Stimulated activated CD8-positive, alpha-beta memory T cell treated with anti-CD3 and anti-CD28 coated beads, Interleukin-7, amount 100 ng/mL, for 48 hours (primary cell): ENCODE data around the gene MYADM.
A peak's percentile ranks its signal among the peaks of the same experiment; 100 is the strongest.
"Not testable (repeated sequence)": the region's sequence is repeated elsewhere in the genome, so short reads cannot be mapped to it uniquely, and the experiment has no call there.

Experiments
- DNase-seq, 2 donors: peaks; one replicate each; pipeline ENCODE4 v3.0.0-alpha.2; 2020; ENCODE audit warnings: low read depth in 1 of 2; ENCODE audit errors: extremely low read depth in 1 of 2

Gene MYADM, protein sequence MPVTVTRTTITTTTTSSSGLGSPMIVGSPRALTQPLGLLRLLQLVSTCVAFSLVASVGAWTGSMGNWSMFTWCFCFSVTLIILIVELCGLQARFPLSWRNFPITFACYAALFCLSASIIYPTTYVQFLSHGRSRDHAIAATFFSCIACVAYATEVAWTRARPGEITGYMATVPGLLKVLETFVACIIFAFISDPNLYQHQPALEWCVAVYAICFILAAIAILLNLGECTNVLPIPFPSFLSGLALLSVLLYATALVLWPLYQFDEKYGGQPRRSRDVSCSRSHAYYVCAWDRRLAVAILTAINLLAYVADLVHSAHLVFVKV

DNA sequence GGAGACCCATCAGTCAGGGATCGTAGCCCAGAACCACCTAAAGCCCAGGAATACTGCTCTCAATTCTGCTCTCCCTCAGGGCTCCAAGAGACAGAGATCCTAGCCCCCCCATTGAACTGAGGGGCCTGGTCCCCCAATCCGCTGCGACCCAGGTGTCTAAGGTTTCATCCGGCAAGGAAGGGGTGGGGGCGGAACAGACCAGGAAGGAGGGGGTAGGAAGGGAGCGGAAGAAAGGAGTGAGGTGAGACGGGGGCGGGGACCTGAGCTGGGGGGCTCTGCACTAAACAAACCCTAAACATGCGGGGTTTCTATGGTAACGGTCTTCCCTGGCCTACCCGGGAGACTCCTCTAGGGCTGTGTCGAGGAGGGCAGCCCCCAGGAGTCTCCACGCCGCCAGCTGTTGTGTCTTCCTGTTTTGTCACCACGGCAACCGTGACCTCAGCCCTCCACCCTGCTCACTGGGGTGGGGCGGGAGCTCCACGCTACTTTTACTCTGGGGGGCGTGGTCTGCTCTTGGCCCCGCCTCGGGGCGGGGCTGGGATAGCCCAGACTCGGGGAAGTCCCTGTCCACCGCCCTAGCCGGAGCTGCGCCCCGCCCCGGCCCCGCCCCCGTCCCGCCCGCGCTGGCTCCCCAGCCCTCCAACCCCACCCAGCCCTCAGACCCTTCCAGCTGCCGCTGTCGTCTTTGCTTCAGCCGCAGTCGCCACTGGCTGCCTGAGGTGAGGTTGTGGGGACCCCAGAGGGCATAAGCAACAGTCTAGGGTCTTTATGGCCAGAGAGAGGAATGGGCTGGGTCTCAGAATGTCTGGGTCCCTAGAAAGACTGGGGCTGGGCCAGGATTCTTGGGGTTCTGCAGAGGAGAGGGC lies at the start of gene MYADM:
Gene MYADM, plus strand, starts transcription at position 659 of the 866 bp plus-strand sequence. CDS start 5,647 bp downstream, outside the sequence.
- peak; percentile 97 to 98 for DNase-seq

- DNase-seq, result no peak
Observed at GRCh38 chr19:53818756-53819155, 48.9 kb upstream of the MYADM start.

DNA sequence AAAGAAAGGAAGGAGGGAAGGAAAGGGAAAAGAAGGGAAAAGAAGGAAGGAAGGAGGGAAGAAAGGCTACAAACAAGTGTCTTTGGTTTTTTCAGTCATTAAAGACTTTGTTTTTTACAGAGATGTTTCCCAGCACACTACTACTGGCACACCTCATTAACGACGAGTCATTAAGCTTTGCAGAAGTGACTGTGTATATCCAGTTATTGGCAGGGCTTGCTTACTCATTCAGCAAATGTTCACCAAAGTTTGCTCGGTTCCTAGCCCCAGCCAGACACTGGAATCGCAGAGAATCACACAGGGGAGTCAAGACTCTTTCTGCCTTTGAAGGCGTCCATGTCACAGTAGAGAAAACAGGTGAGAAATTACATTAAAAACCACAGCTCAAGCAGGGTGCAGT lies 47.8 kb upstream of the MYADM start:
- DNase-seq, result no peak

DNA sequence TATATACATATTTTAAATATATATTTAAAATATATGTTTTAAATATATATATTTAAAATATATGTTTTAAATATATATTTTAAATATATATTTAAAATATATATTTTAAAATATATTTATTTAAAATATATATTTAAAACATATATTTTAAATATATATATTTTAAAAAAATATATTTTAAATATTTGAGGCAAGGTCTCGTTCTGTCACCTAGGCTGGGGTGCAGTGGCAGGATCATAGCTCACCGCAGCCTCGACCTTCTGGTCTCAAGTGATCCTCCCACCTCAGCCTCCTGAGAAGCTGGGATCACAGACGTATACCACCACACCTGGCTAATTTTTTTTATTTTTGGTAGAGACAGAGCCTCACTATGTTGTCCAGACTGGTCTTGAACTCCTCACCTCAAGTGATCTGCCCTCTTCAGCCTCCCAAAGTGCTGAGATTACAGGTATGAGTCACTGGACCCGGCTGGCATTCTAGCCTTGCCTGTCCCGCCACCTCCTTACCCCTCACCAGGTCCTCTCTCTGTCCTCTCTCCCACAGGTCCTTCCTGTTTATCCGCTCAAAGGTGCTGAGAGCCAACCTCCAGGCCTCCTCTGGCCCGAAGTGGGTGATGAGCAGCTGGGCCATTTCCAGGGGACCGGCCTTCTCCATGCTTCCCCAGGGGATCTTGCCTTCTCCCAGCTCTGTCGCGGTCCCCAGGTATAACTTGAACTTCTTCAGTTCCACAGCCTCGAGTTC lies 44.1 kb upstream of the MYADM start:
- DNase-seq, result no peak

DNA sequence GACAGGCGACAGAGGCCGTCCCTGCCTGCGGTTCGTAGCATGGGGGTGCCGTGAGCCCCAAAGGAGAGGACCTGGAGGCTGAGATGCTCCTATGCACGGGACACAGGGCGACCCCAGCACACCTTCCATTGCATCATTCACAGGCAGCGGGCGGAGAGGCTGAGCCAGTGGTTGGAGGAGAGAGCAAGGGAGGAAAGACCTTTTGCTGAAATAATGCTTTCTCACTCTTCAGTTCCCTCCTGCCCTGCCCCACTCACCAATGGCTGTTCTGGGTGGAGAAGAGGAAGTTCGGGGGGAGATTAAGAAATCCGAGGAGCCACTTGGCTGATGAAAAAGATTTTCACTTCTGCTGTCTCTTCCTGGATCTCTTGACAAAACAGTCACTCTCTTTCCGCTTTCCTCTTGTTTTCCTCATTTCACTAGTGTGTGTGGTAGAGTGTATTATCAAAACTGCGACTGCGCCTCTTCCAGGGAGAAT lies 43.5 kb upstream of the MYADM start, which contains the start of gene NLRP12:
Gene NLRP12, minus strand, starts transcription at position 181 of the 478 bp plus-strand sequence. Its CDS starts 140 bp downstream, at position 41.
- no peak for DNase-seq

DNA sequence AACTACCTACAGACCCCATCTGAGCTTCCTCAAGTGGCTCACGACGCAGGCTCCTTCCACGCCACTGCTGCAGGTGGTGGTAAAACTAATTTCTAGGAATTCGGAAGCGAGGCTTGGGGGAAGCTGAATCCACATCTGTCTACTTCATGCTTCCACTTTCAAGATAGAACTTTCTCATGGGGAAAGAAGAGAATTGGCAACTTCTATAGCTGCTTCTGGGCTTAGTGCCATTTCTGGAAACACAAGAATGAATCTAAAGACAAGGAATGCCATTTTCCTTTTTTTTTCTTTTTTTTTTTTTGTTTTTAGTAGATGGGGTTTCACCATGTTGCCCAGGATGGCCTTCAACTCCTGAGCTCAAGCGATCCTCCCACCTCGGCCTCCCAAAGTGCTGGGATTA lies 40.8 kb upstream of the MYADM start:
- no peak for DNase-seq

DNA sequence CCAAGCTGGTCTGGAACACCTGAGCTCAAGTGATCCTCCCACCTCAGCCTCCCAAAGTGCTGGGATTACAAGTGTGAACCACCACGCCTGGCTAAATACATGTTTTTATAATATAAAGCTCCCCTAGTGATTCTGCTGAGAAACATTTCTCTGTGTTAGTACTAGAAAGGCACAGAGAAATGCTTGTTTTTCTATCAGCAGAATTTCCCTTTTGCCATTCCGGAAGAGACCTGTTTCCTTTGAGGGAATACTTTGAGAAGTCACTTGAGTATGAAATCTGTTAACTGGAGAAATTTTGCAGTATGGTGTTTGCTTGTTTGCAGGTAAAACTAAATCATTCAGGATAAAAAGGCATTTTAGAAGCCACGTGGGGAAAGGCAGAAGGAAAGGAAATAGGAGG lies 39.2 kb upstream of the MYADM start:
- no peak for DNase-seq

DNA sequence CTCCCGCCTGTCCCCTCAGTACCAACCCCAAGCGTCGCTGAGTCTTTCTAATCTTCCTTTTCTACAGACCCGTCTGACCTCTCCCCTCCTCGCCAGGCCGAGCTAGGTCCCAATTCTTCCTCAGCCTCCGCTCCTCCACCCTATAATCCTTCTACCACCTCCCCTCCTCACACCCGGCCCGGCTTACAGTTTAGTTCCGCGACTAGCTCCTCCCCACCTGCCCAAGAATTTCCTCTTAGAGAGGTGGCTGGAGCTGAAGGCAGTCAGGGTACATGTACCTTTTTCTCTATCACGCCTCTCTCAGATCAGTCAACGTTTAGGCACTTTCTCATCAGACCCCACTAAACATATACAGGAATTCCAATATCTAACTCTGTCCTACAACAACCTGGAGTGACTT lies 34.8 kb upstream of the MYADM start:
- not testable (repeated sequence) for DNase-seq

- DNase-seq, result not testable (repeated sequence)
Observed at GRCh38 chr19:53838446-53838845, 29.2 kb upstream of the MYADM start.

DNA sequence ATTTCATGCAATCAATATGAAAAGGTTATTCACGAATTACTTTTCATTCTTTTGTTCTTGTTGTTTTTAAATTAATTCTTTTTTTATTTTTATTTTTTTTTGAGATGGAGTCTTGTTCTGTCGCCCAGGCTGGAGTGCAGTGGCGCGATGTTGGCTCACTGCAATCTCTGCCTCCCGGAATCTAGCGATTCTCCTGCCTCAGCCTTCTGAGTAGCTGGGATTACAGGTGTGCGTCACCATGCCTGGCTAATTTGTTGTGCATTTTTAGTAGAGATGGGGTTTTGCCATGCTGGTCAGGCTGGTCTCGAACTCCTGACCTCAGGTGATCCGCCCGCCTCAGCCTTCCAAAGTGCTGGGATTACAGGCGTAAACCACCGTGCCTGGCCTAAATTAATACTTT lies 27.4 kb upstream of the MYADM start:
- not testable (repeated sequence) for DNase-seq

- not testable (repeated sequence) for DNase-seq
Observed at GRCh38 chr19:53840914-53841313, 26.8 kb upstream of the MYADM start.

GRCh38 chr19:53844849-53845246 lies 22.8 kb upstream of the MYADM start:
- no peak for DNase-seq

- no peak for DNase-seq
Observed at GRCh38 chr19:53847555-53847954, 20.1 kb upstream of the MYADM start.

DNA sequence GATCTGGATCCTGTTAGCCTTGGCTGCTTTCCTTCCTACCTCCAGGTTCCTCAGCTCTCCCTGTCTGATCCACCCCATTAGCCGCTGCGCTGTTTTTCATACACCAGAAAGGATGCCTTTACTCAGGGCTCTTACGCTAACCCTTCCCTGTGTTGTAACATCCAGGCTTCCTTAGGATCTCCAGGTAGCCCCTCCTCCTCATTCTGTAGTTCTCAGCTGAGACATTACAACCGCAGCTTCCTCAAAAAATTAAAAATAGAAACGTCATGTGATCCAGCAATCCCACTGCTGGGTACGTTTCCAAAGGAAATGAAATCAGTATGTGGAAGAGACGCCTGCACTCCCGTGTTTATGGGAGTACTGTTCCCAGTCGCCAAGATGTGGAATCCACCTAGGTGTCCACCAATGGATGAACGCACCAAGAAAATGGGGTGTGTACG lies 18.4 kb upstream of the MYADM start:
- DNase-seq, result no peak

- no peak for DNase-seq
Observed at GRCh38 chr19:53853707-53854106, 14.0 kb upstream of the MYADM start.

- no peak for DNase-seq
Observed at GRCh38 chr19:53864308-53864836, 3.3 kb upstream of the MYADM start.

GRCh38 chr19:53865523-53865917 lies 2.2 kb upstream of the MYADM start:
- no peak for DNase-seq

DNA sequence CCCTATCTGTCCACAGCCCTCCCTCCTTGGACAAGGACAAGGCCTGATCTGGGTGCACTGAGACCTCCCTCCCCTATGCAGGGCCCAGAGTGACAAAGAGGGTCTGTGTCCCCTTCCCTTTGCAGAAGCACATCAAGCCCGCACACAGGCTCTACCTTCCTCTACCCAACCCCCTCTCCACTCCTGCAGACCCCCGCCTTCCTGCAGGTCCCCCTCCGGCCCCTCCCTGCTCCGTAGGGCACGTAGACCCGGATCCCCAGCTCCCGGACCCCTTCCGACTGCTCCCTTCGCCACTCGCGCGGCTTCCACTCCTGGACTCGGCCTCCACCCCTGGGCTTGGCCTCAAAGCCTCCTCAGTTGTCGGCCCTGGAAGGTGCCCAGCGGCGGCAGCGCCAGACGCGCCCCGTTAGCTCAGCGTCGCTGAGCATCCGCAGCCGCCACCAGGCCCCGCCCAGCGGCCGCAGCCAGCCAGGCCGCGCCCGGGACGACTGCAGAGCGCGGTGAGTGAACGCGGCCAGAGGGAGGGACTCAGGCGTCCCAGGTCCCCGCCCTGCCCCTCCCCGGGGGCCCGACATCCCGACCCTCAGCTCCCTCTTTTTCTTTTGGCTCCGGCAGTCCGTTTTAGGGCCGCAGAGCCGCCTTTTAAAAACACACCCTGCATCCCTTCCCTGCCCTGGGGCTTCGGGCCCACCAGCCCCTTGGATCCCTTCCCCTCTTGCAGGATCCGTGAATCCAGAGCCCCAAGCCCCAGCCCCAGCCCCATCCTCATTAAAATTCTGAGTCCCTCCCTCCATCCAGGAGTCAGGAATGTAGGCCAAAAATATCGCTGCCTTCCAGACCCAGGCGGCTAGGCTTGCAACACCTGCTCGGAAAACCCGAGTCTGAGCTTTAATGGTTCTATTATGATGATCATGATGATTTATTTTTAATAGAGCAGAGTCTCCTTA lies 1.5 kb upstream of the MYADM start:
- DNase-seq, result peak; percentile 44 to 52

DNA sequence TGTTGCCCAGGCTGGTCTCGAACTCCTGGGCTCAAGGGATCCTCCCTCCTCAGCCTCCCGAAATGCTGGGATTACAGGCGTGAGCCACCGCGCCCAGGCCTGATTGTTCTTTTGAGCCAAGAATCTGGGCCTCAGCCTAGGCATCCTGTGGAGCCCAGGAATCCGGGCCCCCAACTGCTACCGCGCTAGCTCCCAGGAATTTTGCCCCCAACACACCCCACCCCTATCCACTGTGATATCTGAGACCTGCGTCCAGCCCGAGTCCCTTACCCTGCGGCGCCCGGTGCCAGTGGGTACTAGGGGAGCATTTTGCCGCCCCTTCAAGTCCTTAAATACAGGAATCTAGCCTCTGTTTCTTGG lies 838 bp upstream of the MYADM start:
- DNase-seq, result no peak
